Muscle of leg (tissue), 11 donors: ENCODE data around the gene TRABD2B. TPM values are rescaled to one million over a fixed set of nuclear protein-coding genes. Genes with fewer than 3 reads are reported as not detected.

Experiments used
- DNase-seq: peaks from one replicate; pipeline ENCODE4 v3.0.0; 2013
- H3K27ac ChIP-seq: one replicate; pipeline ENCODE4 v1.5.1; 2013; ENCODE audit warnings: mild to moderate bottlenecking, low read length, control low read depth
- H3K27me3 ChIP-seq: one replicate; pipeline ENCODE4 v1.6.1; 2013; ENCODE audit warnings: low read length; ENCODE audit not compliant: control insufficient read depth, insufficient read depth
- H3K36me3 ChIP-seq: one replicate; pipeline ENCODE4 v1.6.1; 2013; ENCODE audit warnings: low read length; ENCODE audit not compliant: control insufficient read depth, insufficient read depth
- H3K4me1 ChIP-seq: one replicate; pipeline ENCODE4 v1.6.1; 2013; ENCODE audit warnings: low read length; ENCODE audit not compliant: control insufficient read depth, insufficient read depth
- H3K4me3 ChIP-seq: one replicate; pipeline ENCODE4 v1.5.1; 2013; ENCODE audit warnings: low read length, control low read depth
- H3K9me3 ChIP-seq: replicated peaks from 2 replicates; pipeline ENCODE4 v1.6.1; 2013; ENCODE audit warnings: low read depth, low read length; ENCODE audit not compliant: control insufficient read depth
- WGBS: methylation state at CpG from one replicate; pipeline ENCODE4 v1.1.5; 2013; ENCODE audit warnings: missing lambda C conversion rate; ENCODE audit not compliant: insufficient coverage; 5-methylcytosine and 5-hydroxymethylcytosine counted together
- polyA plus RNA-seq, 8 donors: library from polyadenylated mRNA; unstranded; fragments of 120-200 nt; gene quantifications; one replicate each; pipeline versions ENCODE4 v1.2.1 to v1.2.3, GENCODE V29; 2013; ENCODE audit warnings: inconsistent platforms in 1 of 8, low replicate concordance in 1 of 8; ENCODE audit not compliant: insufficient read length in 8 of 8, insufficient read depth in 1 of 8
- total RNA-seq: library from RNA; stranded (reverse); fragments of 120-200 nt; gene quantifications from one replicate; pipeline ENCODE4 v1.2.4, GENCODE V29; 2013

The TRABD2B gene
- total and polyA plus RNA-seq, 9 donors = 1.1 to 7.0 (median 4.4) TPM

DNA sequence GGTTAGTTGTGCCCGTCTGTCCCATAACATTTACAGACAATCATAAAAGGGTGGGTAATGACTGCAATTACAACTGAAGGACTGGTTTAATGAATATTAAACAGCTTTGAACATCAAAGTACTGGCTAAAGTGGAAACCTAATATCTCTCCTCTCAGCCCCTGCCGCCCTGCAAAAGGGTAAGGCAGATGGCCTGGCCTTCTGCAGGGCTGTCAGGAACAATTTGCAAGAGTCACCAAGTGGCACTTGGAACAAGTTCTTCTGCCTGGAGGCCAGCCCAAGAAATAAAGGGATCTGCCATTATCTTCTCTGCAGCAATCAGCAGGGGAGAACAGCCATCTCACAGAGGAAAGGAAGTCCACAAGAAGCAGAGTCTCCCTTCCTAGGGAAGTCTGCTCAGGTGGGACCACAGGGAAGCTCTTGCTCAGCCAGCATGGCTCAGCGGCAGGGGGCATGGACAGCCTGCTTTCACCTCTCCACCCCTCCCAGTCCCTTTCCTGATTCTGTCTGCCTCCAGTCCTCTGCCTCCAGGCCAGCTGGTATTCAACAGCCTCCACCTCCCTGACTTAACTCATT, 96.1 kb downstream of the TRABD2B start:
- no peak for DNase-seq
- no peak overlapping the region for H3K27ac ChIP-seq
- 50% methylated on average over 1 of the region's 3 CpGs for WGBS

DNA sequence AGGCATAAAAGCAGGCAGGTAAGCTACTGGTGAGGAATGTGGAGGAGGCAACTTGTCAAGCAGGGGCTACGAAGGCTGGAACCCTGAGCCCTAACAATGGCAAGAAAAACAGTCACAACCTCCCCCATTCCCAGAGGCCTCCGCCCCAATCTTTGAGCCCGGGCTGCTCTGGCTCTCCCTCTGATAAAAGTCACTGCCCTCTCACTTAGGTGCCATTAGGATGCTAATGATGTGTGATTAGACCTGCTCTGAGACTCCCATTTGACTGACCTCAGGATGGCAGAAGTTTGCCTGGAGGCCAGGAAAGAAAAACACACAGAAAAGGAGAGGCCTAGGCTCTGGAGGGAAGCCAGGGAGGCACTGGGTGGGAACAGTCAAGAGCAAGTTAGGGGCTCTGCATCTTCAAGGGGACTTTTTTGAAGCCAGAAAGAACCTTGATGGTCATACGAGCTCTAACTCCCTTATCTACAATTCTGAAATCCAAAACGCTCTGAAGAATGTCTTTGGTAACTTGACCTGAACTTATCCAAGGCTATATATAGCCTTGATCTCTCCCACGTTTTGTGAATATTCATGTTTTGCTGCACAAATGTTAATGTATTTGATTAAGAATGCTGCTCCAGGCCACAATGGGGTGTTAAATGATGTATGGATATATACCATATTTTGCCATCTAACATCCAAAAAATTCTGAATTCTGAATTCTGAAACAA, 98.9 kb downstream of the TRABD2B start:
- Histone ChIP-seq H3K36me3 (no peaks in the 10 kb centered on the region), H3K27ac (no peak overlapping the region), H3K4me1 (peaks cover 4% of the 10 kb centered on the region), H3K9me3 (no peaks in the 10 kb centered on the region), H3K27me3 (peaks cover 2% of the 10 kb centered on the region), H3K4me3 (no peak overlapping the region)
- no CpG with 5 or more reads among the region's 6 CpGs for WGBS
- DNase-seq = no peak

More for the DNA sequence above, 96.1 kb downstream of the TRABD2B start:
- Histone ChIP-seq H3K36me3 (no peaks in the 10 kb centered on the region), H3K9me3 (no peaks in the 10 kb centered on the region), H3K4me3 (no peak overlapping the region), H3K27me3 (no peaks in the 10 kb centered on the region), H3K4me1 (peaks cover 5% of the 10 kb centered on the region)

DNA sequence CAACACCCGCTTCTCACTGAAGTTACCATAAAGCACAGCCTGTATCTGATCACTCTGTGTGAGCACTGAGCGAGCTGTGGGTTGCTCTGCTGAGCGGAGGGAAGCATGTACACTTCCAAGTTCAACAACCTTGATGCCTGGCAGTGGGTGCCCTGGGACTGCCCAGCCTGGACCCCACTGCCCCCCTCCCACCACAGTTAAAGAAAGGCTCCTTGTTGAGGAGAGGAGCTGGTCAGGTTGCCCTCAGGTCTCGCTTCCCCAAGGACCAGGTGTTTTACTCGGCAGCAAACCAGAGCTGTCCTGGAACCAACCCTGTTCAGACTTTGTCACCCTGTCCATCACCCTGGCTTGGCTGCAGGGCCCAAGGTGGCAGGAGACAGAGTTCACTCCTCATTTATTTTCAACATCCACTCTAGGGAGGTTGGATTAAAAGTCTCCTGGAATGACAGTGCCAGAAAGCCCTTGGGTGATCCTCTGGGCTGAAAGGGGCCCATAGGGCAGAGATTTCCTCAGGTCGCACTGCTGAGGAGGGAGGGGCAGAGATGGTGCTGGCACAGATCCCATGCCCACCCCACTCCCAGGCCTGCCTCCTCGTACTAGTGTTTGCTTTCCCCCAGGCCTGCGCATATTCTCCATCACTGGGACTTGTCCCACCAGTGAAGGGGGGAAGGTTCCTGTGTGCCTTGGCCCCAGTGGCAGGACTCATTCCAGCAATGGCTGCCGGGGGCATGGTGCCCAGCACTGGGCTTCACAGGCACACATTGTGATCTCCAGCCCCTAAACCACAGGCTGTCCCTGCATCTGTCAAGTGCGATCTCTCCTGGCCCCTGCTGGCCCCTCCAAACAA, 101.7 kb downstream of the TRABD2B start:
- H3K36me3 ChIP-seq = no peaks in the 10 kb centered on the region
- no peak for DNase-seq
- WGBS = 90% methylated on average over 4 of the region's 10 CpGs
- no peaks in the 10 kb centered on the region for H3K9me3 ChIP-seq
- no peak overlapping the region for H3K4me3 ChIP-seq
- H3K4me1 ChIP-seq = peaks cover 4% of the 10 kb centered on the region
- no peak overlapping the region for H3K27ac ChIP-seq
- H3K27me3 ChIP-seq = peaks cover 2% of the 10 kb centered on the region

DNA sequence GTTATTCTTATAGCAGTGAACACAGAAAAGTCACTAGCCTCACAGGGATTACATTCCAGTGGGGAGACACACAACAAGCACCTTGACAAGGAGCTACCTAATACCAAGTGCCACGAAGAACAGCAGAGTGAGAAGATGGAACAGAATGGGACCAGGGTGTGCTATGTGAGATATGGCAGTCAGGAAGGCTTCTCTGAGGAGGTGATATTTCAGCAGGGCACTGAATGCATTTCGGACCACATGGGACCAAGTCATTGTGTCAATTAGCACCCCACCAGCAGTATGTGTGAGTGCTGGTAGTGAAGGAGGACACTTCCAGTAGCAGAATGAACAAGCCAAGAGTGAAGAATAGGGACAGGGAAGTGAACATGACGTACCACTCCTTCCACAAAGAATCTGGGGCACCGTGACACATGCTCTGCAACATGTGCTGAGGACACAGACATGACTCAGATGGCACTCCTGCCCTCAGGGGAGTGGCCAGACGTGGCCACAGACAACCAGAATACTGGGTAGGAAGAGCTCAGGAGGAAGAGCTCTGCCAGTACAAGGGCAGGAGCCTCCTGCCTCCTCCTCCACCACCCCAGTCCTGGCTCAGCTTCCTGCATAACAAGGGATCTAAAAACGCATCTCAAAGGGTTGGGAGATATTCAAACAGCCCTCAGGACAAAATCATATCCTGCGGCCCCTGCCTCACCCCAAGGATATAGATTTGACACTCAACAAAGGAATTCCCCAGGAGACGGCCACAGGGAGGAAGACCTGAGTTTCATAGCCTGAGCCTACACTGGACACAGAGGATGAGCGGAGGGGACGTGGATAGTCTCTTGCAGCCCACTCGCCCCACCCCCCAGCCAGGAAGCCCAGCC, 102.5 kb downstream of the TRABD2B start:
- peaks cover 2% of the 10 kb centered on the region for H3K27me3 ChIP-seq
- WGBS = 62% methylated on average over 6 of the region's 11 CpGs
- H3K9me3 ChIP-seq = no peaks in the 10 kb centered on the region
- no peak for DNase-seq
- H3K27ac ChIP-seq = no peak overlapping the region
- peaks cover 4% of the 10 kb centered on the region for H3K4me1 ChIP-seq
- no peaks in the 10 kb centered on the region for H3K36me3 ChIP-seq
- H3K4me3 ChIP-seq = no peak overlapping the region

DNA sequence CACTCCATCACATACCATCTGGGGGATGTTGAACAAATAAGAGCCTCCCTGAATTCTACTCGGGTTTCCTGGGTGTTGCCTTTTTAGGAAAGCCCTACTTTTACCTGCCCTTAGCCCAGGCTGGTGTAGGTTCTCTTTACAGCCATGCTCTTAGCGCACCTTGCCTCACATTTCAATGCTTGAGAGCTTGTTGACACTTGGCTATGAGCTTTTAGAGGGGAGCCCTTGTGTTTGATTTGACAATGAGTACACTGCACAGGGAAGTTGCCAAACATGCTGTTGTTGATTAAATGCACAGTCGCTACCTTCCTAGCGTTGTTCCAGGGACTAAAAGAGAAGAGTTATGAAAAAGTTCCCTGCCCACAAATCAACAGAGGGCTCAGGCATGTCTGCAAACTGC, 103.8 kb downstream of the TRABD2B start:
- no peak for DNase-seq
- H3K36me3 ChIP-seq = no peaks in the 10 kb centered on the region
- WGBS = 41% methylated on average over 3 of the region's 4 CpGs

DNA sequence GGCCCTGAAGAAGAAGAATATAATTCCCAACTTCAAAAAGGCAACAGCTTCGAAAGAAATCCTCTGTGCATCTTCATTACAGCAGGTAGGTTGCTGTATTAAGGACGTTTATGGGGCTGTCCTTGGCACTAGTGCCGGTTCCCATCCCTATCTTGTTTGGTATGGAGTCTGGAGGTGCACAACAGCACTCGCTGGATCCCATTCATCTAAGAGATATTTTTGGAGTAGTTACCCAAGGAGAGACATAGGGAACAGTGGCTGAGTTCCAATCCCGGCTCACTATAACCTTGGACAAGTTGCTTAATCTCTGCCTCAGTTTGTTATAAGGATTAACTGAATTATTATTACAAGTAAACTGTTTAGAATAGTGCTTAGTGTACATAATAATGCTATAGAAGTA, 106.4 kb downstream of the TRABD2B start:
- DNase-seq = no peak
- Histone ChIP-seq H3K4me3 (no peak overlapping the region), H3K27me3 (peaks cover 5% of the 10 kb centered on the region), H3K36me3 (no peaks in the 10 kb centered on the region), H3K4me1 (no peaks in the 10 kb centered on the region), H3K27ac (no peak overlapping the region), H3K9me3 (no peaks in the 10 kb centered on the region)
- 57% methylated on average over 1 of the region's 5 CpGs for WGBS

More for the DNA sequence above, 103.8 kb downstream of the TRABD2B start:
- Histone ChIP-seq H3K4me3 (no peak overlapping the region), H3K9me3 (no peaks in the 10 kb centered on the region), H3K4me1 (peaks cover 4% of the 10 kb centered on the region), H3K27me3 (peaks cover 2% of the 10 kb centered on the region), H3K27ac (no peak overlapping the region)

DNA sequence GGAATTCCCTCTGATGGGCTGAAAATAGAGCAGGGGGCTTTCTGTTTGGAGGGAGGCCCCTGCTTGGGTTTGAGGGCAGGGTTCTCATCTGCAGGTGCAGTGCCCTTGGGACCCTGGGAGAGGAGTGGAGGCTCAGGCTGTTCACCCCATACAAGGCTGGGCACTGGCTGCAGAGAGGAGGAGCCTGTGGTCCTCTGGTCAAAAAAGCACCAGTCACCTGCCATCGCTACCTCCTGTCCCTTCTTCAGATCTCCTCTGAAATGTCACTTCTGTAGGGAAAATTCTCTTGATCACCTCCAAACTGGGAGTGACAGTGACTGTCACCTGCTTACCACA, 108.9 kb downstream of the TRABD2B start:
- Histone ChIP-seq H3K4me1 (no peaks in the 10 kb centered on the region), H3K27ac (no peak overlapping the region), H3K9me3 (no peaks in the 10 kb centered on the region), H3K4me3 (no peak overlapping the region), H3K27me3 (peaks cover 3% of the 10 kb centered on the region), H3K36me3 (no peaks in the 10 kb centered on the region)
- no peak for DNase-seq
- WGBS = no CpG with 5 or more reads among the region's 1 CpG

DNA sequence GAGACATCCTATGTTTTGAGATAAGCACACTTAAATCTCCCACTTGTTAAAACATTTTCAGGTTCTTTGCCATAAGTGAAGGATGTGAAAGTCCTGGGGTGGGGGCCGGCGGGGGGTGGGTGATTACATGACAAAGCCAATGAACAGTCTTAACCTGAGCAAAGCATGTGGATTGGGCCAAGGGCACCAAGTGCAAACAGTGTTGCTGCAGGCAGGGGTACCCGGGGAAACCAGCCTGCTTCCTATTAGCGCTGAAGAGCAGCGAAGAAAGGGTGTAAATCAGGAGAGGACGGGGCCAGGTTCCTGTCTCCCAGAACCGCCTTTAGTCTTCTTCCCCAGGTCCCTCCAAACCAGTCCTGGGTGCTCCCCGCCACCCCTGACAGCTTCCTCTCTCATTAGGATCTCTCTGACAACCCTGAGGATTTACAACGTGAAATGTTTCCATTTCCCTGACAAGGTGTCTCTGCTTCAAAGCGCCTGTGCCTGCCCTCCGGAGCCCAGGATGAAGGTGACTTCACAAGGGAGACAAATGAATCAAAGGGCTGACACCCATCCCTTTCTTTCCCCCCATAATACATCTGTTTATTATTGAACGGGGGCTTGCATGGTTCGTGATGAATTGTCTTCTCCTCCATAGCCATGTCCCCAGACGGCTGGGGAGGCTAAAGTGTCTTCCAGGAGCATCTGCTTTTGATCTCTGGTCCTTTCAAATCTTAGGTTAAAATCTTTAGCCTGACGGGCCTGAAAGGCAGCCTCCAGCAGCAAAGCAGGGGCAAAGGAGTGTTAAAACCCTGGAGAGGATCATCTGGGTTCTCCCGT, 109.5 kb downstream of the TRABD2B start:
- no peak for DNase-seq

DNA sequence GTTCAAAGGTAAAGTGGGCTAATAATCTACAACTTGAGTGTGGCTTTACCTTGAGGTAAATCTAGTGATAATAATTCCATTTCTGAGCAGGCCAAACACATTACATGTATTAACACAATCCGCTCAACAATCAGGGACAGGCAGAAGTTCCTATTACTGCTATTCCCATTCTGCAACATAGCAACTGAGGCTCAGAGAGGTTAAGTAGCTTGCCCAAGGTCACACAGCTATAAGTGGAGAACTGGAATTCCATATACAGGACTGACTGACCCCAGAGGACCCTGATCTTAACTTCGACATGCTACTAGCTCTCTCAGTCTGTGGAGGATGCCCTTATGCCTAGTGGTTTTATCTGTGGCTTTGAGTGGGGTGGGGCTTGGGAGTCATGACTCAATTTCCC, 110.1 kb downstream of the TRABD2B start:
- H3K9me3 ChIP-seq = no peaks in the 10 kb centered on the region
- H3K36me3 ChIP-seq = no peaks in the 10 kb centered on the region
- no CpG with 5 or more reads among the region's 2 CpGs for WGBS
- no peak overlapping the region for H3K4me3 ChIP-seq
- peaks cover 3% of the 10 kb centered on the region for H3K27me3 ChIP-seq
- no peak for DNase-seq
- H3K27ac ChIP-seq = no peak overlapping the region
- peaks cover 4% of the 10 kb centered on the region for H3K4me1 ChIP-seq

More for the DNA sequence above, 109.5 kb downstream of the TRABD2B start:
- H3K4me1 ChIP-seq = no peaks in the 10 kb centered on the region
- peaks cover 3% of the 10 kb centered on the region for H3K27me3 ChIP-seq
- WGBS = 52% methylated on average over 13 of the region's 16 CpGs
- no peak overlapping the region for H3K27ac ChIP-seq
- no peaks in the 10 kb centered on the region for H3K36me3 ChIP-seq
- no peaks in the 10 kb centered on the region for H3K9me3 ChIP-seq
- no peak overlapping the region for H3K4me3 ChIP-seq
